ENCODE data around the gene GYPC.

The GYPC gene

GRCh38 chr2:126655500-126656430, at the start of gene GYPC:
Gene GYPC (plus strand): TSS chr2:126656158. CDS start chr2:126656264, 106 bp downstream.
- no peak for TF ChIP-seq CTCF (conservative IDR thresholded peaks at IDR 0.05)
- no peak within 1 kb of the TSS for H3K27ac ChIP-seq

DNA sequence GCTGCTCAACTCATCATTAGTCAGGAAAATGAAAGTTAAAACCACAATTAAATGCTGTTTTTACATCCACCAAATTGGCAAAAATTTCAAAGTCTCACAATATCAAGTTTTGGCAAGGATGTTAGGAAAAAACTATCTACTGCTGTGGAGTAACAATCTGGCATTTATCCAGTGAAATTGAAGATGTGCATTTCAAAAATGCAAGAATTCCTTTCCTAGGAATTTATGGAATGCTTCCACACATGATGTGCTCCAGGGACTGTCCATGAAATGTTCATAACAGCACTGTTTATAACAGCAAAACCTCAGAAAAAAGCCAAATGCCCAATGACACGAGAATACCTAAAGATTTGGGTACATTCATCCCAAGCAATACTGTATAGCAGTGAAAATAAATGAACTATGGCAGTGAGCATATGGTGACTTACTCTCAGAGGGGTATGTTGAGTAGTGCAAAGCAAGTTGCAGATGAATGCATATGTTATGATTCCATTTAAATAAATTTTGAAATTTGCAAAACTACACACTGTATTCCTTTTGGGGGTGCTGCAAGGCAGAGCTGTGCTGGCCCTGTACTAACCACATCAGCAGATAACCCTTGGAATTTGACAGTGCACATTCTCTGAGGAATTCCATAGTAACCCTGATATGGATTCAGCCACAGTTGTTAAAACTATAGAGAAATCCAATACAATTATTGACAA, 41.3 kb upstream of the GYPC start:
- no peak overlapping the region for H3K27ac ChIP-seq
- no peak for TF ChIP-seq CTCF (conservative IDR thresholded peaks at IDR 0.05)

DNA sequence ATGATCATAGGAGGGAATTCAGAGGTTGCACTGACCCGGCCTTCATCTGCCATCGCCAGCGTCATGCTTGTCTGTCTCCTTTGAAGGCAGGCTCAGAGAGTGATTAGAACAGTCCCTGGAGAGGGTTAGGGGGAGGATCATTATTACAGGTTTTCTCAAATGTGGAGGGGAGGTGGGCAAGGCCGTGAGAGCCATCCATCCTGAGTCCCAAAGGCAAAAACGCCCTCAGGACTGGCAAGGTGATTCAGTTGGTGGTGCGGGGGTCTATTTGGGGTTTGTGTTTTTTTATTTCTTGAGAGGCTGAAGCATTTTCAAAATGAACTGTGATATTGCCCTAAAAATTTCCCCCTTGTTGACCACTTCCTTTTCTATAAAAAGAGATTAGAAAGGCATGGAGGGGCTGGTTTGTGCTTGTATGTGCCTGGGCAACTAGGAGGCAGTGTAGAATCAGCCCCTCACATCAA, 39.3 kb upstream of the GYPC start:
- TF ChIP-seq CTCF (conservative IDR thresholded peaks at IDR 0.05) = no peak

GRCh38 chr2:126620302-126620701, 35.7 kb upstream of the GYPC start:
- no peak overlapping the region for H3K27ac ChIP-seq
- no peak for TF ChIP-seq CTCF (conservative IDR thresholded peaks at IDR 0.05)

More for the DNA sequence above, 39.3 kb upstream of the GYPC start:
- H3K27ac ChIP-seq = no peak overlapping the region

GRCh38 chr2:126623000-126623399, 33.0 kb upstream of the GYPC start:
- no peak for TF ChIP-seq CTCF (conservative IDR thresholded peaks at IDR 0.05)
- no peak overlapping the region for H3K27ac ChIP-seq

DNA sequence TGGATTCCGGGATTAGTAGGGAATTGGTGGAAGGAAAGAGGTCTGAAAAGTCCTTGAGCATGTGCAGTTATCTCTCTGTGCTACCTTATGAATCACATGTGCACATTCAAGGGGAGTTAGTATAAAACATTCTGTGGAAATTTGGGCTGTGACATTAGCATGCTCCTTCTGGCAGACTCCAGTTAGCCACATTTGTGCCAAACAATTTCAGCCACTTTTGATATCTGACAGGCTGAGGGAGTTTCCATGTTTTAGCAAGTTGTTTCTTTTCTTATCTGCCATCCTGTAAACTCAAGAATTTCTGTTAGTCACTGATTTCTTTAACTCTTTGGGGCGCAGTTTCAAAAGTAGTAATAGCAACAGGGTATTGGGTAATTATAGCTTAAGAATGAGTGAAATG, 28.3 kb upstream of the GYPC start:
- H3K27ac ChIP-seq = no peak overlapping the region
- no peak for TF ChIP-seq CTCF (conservative IDR thresholded peaks at IDR 0.05)

- H3K27ac ChIP-seq = no peak overlapping the region
- TF ChIP-seq CTCF (conservative IDR thresholded peaks at IDR 0.05) = peak; percentile 85
Measured at GRCh38 chr2:126634273-126634861, 21.6 kb upstream of the GYPC start.

Measured in VCaP (cell line).